IMR-90 (cell line): ENCODE data around the gene ISCA2. TPM values are rescaled to one million over a fixed set of nuclear protein-coding genes. Genes with fewer than 3 reads are reported as not detected.

Experiments
- ATAC-seq: fragments of 200-7000 bp; cut with Tn5 transposase; 2 replicates; pipeline ENCODE4 v1.9.1; 2020; ENCODE audit warnings: low read depth, mild to moderate bottlenecking, moderate library complexity
- BruUV-seq: library from RNA; stranded (reverse); fragments of 400-500 nt; replicated peaks from 2 replicates; lab custom pipeline; 2021; lab: Mats Ljungman, UMichigan
- CTCF ChIA-PET: fragments of 300-600 bp; formaldehyde crosslinking; extraction: SDS; loops from one replicate; lab custom pipeline; 2021; ENCODE audit warnings: antibody characterized with exemption; lab: Yijun Ruan, JAX
- POLR2A ChIA-PET: fragments of 300-600 bp; sonication (Branson Sonifier 250); formaldehyde crosslinking; loops from one replicate; lab custom pipeline; 2022; ENCODE audit warnings: antibody characterized with exemption; ENCODE audit not compliant: unreplicated experiment; lab: Charles Lee
- DNase-seq: peaks from one replicate; pipeline ENCODE4 v3.0.0; 2013
- H2AFZ ChIP-seq: replicated peaks from 2 replicates; pipeline ENCODE3; 2013; ENCODE audit warnings: low read length, mild to moderate bottlenecking; ENCODE audit not compliant: poor library complexity
- H2AK5ac ChIP-seq: 2 replicates; pipeline ENCODE4 v1.6.1; 2013; ENCODE audit warnings: low read depth, low read length, inconsistent platforms
- H2AK9ac ChIP-seq: replicated peaks from 2 replicates; pipeline ENCODE3; 2013; ENCODE audit warnings: mild to moderate bottlenecking, low read depth, low read length, moderate library complexity; ENCODE audit not compliant: poor library complexity
- H2BK120ac ChIP-seq: 2 replicates; pipeline ENCODE4 v1.6.1; 2013; ENCODE audit warnings: low read depth, low read length, inconsistent platforms
- H2BK15ac ChIP-seq: 3 replicates; pipeline ENCODE4 v1.6.1; 2013; ENCODE audit warnings: low read depth, low read length, inconsistent platforms
- H2BK20ac ChIP-seq: 2 replicates; pipeline ENCODE4 v1.6.1; 2013; ENCODE audit warnings: low read depth, mild to moderate bottlenecking, inconsistent platforms, low read length, moderate library complexity
- H2BK5ac ChIP-seq: 2 replicates; pipeline ENCODE4 v1.6.1; 2013; ENCODE audit warnings: mild to moderate bottlenecking, low read depth, low read length, inconsistent platforms; ENCODE audit not compliant: poor library complexity, severe bottlenecking
- H3K14ac ChIP-seq: replicated peaks from 2 replicates; pipeline ENCODE4 v1.6.1; 2013; ENCODE audit warnings: low read depth, low read length, inconsistent platforms
- H3K18ac ChIP-seq: 2 replicates; pipeline ENCODE4 v1.6.1; 2013; ENCODE audit warnings: low read depth, low read length, control low read depth
- H3K23ac ChIP-seq: 2 replicates; pipeline ENCODE4 v1.6.1; 2013; ENCODE audit warnings: low read depth, low read length, inconsistent platforms
- H3K27ac ChIP-seq: 2 replicates; pipeline ENCODE4 v1.5.1; 2013; ENCODE audit warnings: mild to moderate bottlenecking, control low read depth, low read length; ENCODE audit not compliant: insufficient read depth
- H3K27me3 ChIP-seq: 2 replicates; pipeline ENCODE4 v1.6.1; 2013; ENCODE audit warnings: low read length; ENCODE audit not compliant: control insufficient read depth, insufficient read depth
- H3K36me3 ChIP-seq: 2 replicates; pipeline ENCODE4 v1.6.1; 2013; ENCODE audit warnings: low read length, mixed read lengths; ENCODE audit not compliant: control insufficient read depth, insufficient read depth
- H3K4ac ChIP-seq: 2 replicates; pipeline ENCODE4 v1.6.1; 2013; ENCODE audit warnings: low read depth, low read length, inconsistent platforms
- H3K4me1 ChIP-seq: 2 replicates; pipeline ENCODE4 v1.6.1; 2013; ENCODE audit warnings: low read length, mixed read lengths; ENCODE audit not compliant: control insufficient read depth, insufficient read depth
- H3K4me2 ChIP-seq: 2 replicates; pipeline ENCODE4 v1.6.1; 2013; ENCODE audit warnings: low read depth, mild to moderate bottlenecking, control low read depth, low read length, moderate library complexity
- H3K4me3 ChIP-seq: 2 replicates; pipeline ENCODE4 v1.5.1; 2013; ENCODE audit warnings: low read depth, mild to moderate bottlenecking, control low read depth, low read length, moderate library complexity; ENCODE audit not compliant: insufficient read depth
- H3K56ac ChIP-seq: 2 replicates; pipeline ENCODE4 v1.6.1; 2013; ENCODE audit warnings: low read length, inconsistent platforms; ENCODE audit not compliant: insufficient read depth; ENCODE audit errors: extremely low read depth
- H3K79me1 ChIP-seq, 2 experiments: 2 replicates each; pipeline ENCODE4 v1.6.1; 2013; ENCODE audit warnings: low read length in 2 of 2, inconsistent platforms in 1 of 2, low read depth in 1 of 2
- H3K9ac ChIP-seq: 2 replicates; pipeline ENCODE4 v1.6.1; 2013; ENCODE audit warnings: low read depth, low read length, control low read depth
- H3K9me1 ChIP-seq: 2 replicates; pipeline ENCODE4 v1.6.1; 2013; ENCODE audit warnings: low read length, inconsistent platforms; ENCODE audit not compliant: insufficient read depth
- H3K9me3 ChIP-seq: 2 replicates; pipeline ENCODE4 v1.6.1; 2013; ENCODE audit warnings: low read length; ENCODE audit not compliant: control insufficient read depth, insufficient read depth
- H4K20me1 ChIP-seq: 2 replicates; pipeline ENCODE4 v1.6.1; 2013; ENCODE audit warnings: low read length, inconsistent platforms; ENCODE audit not compliant: insufficient read depth
- H4K5ac ChIP-seq: 2 replicates; pipeline ENCODE4 v1.6.1; 2013; ENCODE audit warnings: mild to moderate bottlenecking, low read depth, low read length, control low read depth
- H4K8ac ChIP-seq, 2 experiments: 2 replicates each; pipeline ENCODE4 v1.6.1; 2013; ENCODE audit warnings: low read depth in 2 of 2, low read length in 2 of 2, control low read depth in 1 of 2, inconsistent platforms in 1 of 2
- H4K91ac ChIP-seq: 2 replicates; pipeline ENCODE4 v1.6.1; 2013; ENCODE audit warnings: low read depth, low read length, inconsistent platforms; ENCODE audit not compliant: insufficient read depth
- BHLHE40 ChIP-seq: fragments of 150-350 bp; IDR thresholded peaks from 2 replicates; pipeline ENCODE4 v1.6.1; 2016; ENCODE audit warnings: mild to moderate bottlenecking, low read depth, low read length
- CTCF ChIP-seq: conservative IDR thresholded peaks from 2 replicates; pipeline ENCODE4 v1.5.1; 2012; ENCODE audit warnings: mild to moderate bottlenecking, low read depth, low read length, improper control_type of control experiment
- FOS ChIP-seq: fragments of 150-350 bp; IDR thresholded peaks from 2 replicates; pipeline ENCODE4 v1.6.1; 2016; ENCODE audit warnings: low read depth, low read length
- MAFK ChIP-seq: IDR thresholded peaks from 2 replicates; pipeline ENCODE4 v1.6.1; 2012; ENCODE audit warnings: low read depth, low read length, improper control_type of control experiment
- RAD21 ChIP-seq: IDR thresholded peaks from 2 replicates; pipeline ENCODE4 v1.6.1; 2012; ENCODE audit warnings: low read length, improper control_type of control experiment
- WGBS, 2 experiments: methylation state at CpG; one replicate each; pipeline versions ENCODE4 v1.1.5 to v1.1.7; 2013; ENCODE audit warnings: missing lambda C conversion rate in 2 of 2; ENCODE audit not compliant: insufficient read length in 1 of 2; ENCODE audit errors: extremely low coverage in 2 of 2; 5-methylcytosine and 5-hydroxymethylcytosine counted together
- dilution Hi-C: fragments of 300-500 bp; cut with HindIII; formaldehyde crosslinking; loops from one replicate; pipeline ENCODE4 v1.14.3; 2018; ENCODE audit warnings: low sequenced_read_pairs; ENCODE audit not compliant: unreplicated experiment
- in situ Hi-C: fragments of 300-500 bp; cut with MboI; formaldehyde crosslinking; loops from 3 replicates; pipeline ENCODE4 v1.14.3; 2019; ENCODE audit warnings: low sequenced_read_pairs, inconsistent platforms, mixed read lengths
- intact Hi-C: fragments of 100-400 bp; cut with micrococcal nuclease; formaldehyde crosslinking; loops from 2 replicates; pipeline ENCODE4 v1.10.0; 2022
- polyA plus RNA-seq, 3 experiments: library from polyadenylated mRNA; depleted of rRNA; stranded (reverse); fragments of >200 nt; gene quantifications; 2 replicates each; pipeline ENCODE4 v1.2.3, GENCODE V29; 2012; ENCODE audit warnings: low replicate concordance in 1 of 3
- total RNA-seq: library from RNA; depleted of rRNA; stranded (reverse); fragments of >200 nt; gene quantifications from 2 replicates; pipeline ENCODE4 v1.2.3, GENCODE V29; 2012

The ISCA2 gene
- total and polyA plus RNA-seq, 2 of the 4 experiments (the other 2 are of a cell fraction): 5.4 to 25.7 TPM

GRCh38 chr14:74491956-74492775 lies 1.4 kb upstream of the ISCA2 start:
- BruUV-seq: no TSS peak
- in situ Hi-C loops: no loop called here

More at GRCh38 chr14:74491956-74492775, 1.4 kb upstream of the ISCA2 start:
- H3K27me3 ChIP-seq: no peaks in the 10 kb centered on the region
- no peak overlapping the region for H2BK5ac ChIP-seq
- no peak overlapping the region for H3K18ac ChIP-seq
- H2BK20ac ChIP-seq: no peak overlapping the region
- dilution Hi-C loops (no loop called here), intact Hi-C loops (loop anchor here (1.0 kb wide), 1 partner anchor 130 kb away; no protein-coding TSS in a partner anchor)
- peak; percentile 39 for TF ChIP-seq CTCF
- TF ChIP-seq BHLHE40: no peak
- TF ChIP-seq FOS: no peak
- peak; percentile 98 for TF ChIP-seq MAFK
- peak; percentile 39 for TF ChIP-seq RAD21
- no peaks in the 10 kb centered on the region for H3K9me3 ChIP-seq
- H4K8ac ChIP-seq: no peak overlapping the region
- ATAC-seq (0 out of 2 replicates have a peak, but pooled peaks have one; percentile 4), DNase-seq (peak; percentile 40)
- H3K4me3 ChIP-seq: peak overlapping the region; percentile 93
- H3K79me1 ChIP-seq: peaks cover 31 to 49% of the 10 kb centered on the region in 2 experiments
- peaks cover 2% of the 10 kb centered on the region; the same call in 1 of the 2 replicates for H3K36me3 ChIP-seq
- H4K5ac ChIP-seq: no peak overlapping the region
- no peak overlapping the region; the same call in 1 of the 2 replicates for H4K91ac ChIP-seq
- 4% methylated on average over 10 of the region's 20 CpGs; no CpG with 5 or more reads in 1 of the 2 experiments for WGBS, 2 experiments
- no peak overlapping the region for H2BK15ac ChIP-seq
- H3K4ac ChIP-seq: no peak overlapping the region
- H3K9me1 ChIP-seq: peaks cover 7% of the 10 kb centered on the region; the same call in 1 of the 2 replicates
- peak overlapping the region; percentile 21; the same call in 1 of the 2 replicates for H3K23ac ChIP-seq
- H2AK9ac ChIP-seq: no peak overlapping the region
- POLR2A ChIA-PET: no interaction called here
- H3K4me2 ChIP-seq: peak overlapping the region; percentile 98
- peak overlapping the region; percentile 45 for H2AFZ ChIP-seq
- no peak overlapping the region for H3K27ac ChIP-seq
- H2AK5ac ChIP-seq: no peak overlapping the region
- H3K56ac ChIP-seq: no peak overlapping the region
- CTCF ChIA-PET: interaction anchor here (0.6 kb wide), 1 partner anchor 271 kb away, joined by 9 read pairs; no protein-coding TSS in a partner anchor
- H3K14ac ChIP-seq: no peak overlapping the region; the same call in 1 of the 2 replicates
- no peak overlapping the region for H2BK120ac ChIP-seq
- H4K20me1 ChIP-seq: peaks cover 3% of the 10 kb centered on the region; the same call in 1 of the 2 replicates
- peak overlapping the region; percentile 46 for H3K9ac ChIP-seq
- H3K4me1 ChIP-seq: peaks cover 7% of the 10 kb centered on the region
